ENCODE results near the gene SOS2.
A peak's percentile ranks its signal among the peaks of the same experiment; 100 is the strongest.

Gene SOS2

GRCh38 chr14:50116181-50116956 lies 115.0 kb downstream of the SOS2 start, which contains the start of gene VCPKMT:
Gene VCPKMT (minus strand): TSS chr14:50116572. CDS start chr14:50116552, 20 bp downstream.
- DNase-seq (ENCODE audit: low spot score): peak; percentile 97

GRCh38 chr14:50113381-50114035 lies 117.9 kb downstream of the SOS2 start:
- no peak for DNase-seq (ENCODE audit: low spot score)

- no peak for DNase-seq (ENCODE audit: low spot score)
Measured at GRCh38 chr14:50110323-50111037, 120.9 kb downstream of the SOS2 start.

GRCh38 chr14:50109342-50109741 lies 122.0 kb downstream of the SOS2 start:
- no peak for DNase-seq (ENCODE audit: low spot score)

- DNase-seq (ENCODE audit: low spot score): no peak
Measured at GRCh38 chr14:50107850-50108249, 123.5 kb downstream of the SOS2 start.

GRCh38 chr14:50106178-50106577 lies 125.2 kb downstream of the SOS2 start:
- DNase-seq (ENCODE audit: low spot score): no peak

- no peak for DNase-seq (ENCODE audit: low spot score)
Measured at GRCh38 chr14:50103558-50103957, 127.8 kb downstream of the SOS2 start.

- DNase-seq (ENCODE audit: low spot score): no peak
Measured at GRCh38 chr14:50101417-50101816, 130.0 kb downstream of the SOS2 start.

GRCh38 chr14:50100805-50101204 lies 130.6 kb downstream of the SOS2 start:
- no peak for DNase-seq (ENCODE audit: low spot score)

GRCh38 chr14:50099335-50099734 lies 132.0 kb downstream of the SOS2 start:
- DNase-seq (ENCODE audit: low spot score): no peak

- no peak for DNase-seq (ENCODE audit: low spot score)
Measured at GRCh38 chr14:50095895-50096294, 135.5 kb downstream of the SOS2 start.

- DNase-seq (ENCODE audit: low spot score): no peak
Measured at GRCh38 chr14:50094056-50094755, 137.2 kb downstream of the SOS2 start.

GRCh38 chr14:50093496-50093895 lies 137.9 kb downstream of the SOS2 start:
- no peak for DNase-seq (ENCODE audit: low spot score)

- no peak for DNase-seq (ENCODE audit: low spot score)
Measured at GRCh38 chr14:50092006-50092555, 139.3 kb downstream of the SOS2 start.

- DNase-seq (ENCODE audit: low spot score): no peak
Measured at GRCh38 chr14:50091240-50091913, 140.0 kb downstream of the SOS2 start.

GRCh38 chr14:50089208-50089607 lies 142.2 kb downstream of the SOS2 start:
- no peak for DNase-seq (ENCODE audit: low spot score)

GRCh38 chr14:50088731-50089130 lies 142.6 kb downstream of the SOS2 start:
- no peak for DNase-seq (ENCODE audit: low spot score)

- DNase-seq (ENCODE audit: low spot score): no peak
Measured at GRCh38 chr14:50088117-50088515, 143.3 kb downstream of the SOS2 start.

GRCh38 chr14:50087341-50088116 lies 143.8 kb downstream of the SOS2 start:
- DNase-seq (ENCODE audit: low spot score): no peak

- no peak for DNase-seq (ENCODE audit: low spot score)
Measured at GRCh38 chr14:50086321-50086711, 145.1 kb downstream of the SOS2 start.

Data from iPS-NIHi11 (cell line).